ENCODE results near the gene ACACB. TPM values are rescaled to one million over a fixed set of nuclear protein-coding genes. Genes with fewer than 3 reads are reported as not detected.

Gene ACACB
- total and polyA plus RNA-seq, 8 donors: 12.5 to 21.3 (median 15.8) TPM

- Histone ChIP-seq H3K36me3 (peaks cover 0 to 18% of the 10 kb centered on the region in 2 donors), H3K9me3 (no peaks in the 10 kb centered on the region), H3K4me1 (peaks cover 3 to 34% of the 10 kb centered on the region in 2 donors), H3K4me3 (peak overlapping the region; percentile 76 to 97), H3K27ac (peak overlapping the region; percentile 76 to 81), H3K27me3 (no peaks in the 10 kb centered on the region)
- DNase-seq: peak in 3 of 4 donors; percentile 73 to 89 (median 87)
- no peak for TF ChIP-seq CTCF (IDR thresholded peaks at IDR 0.05)
- ATAC-seq: peak; percentile 64
- intact Hi-C loops (cut with DNase I): no loop called here
These were observed 18.2 kb upstream of the ACACB start for GRCh38 chr12:109098183-109098604.

GRCh38 chr12:109098651-109099050 is 17.7 kb upstream of the ACACB start:
- Histone ChIP-seq H3K27ac (peak overlapping the region; percentile 76 to 81), H3K27me3 (no peaks in the 10 kb centered on the region), H3K4me3 (peak overlapping the region; percentile 76 to 97), H3K36me3 (peaks cover 0 to 23% of the 10 kb centered on the region in 2 donors), H3K4me1 (peaks cover 3 to 32% of the 10 kb centered on the region in 2 donors), H3K9me3 (no peaks in the 10 kb centered on the region)
- peak; percentile 4 for ATAC-seq
- TF ChIP-seq CTCF (IDR thresholded peaks at IDR 0.05): no peak
- intact Hi-C loops (cut with DNase I): no loop called here
- DNase-seq: no peak

- intact Hi-C loops (cut with DNase I): no loop called here
- H3K9me3 ChIP-seq: no peaks in the 10 kb centered on the region
- H3K27me3 ChIP-seq: no peaks in the 10 kb centered on the region
- peaks cover 0 to 32% of the 10 kb centered on the region in 2 donors for H3K36me3 ChIP-seq
- no peak for TF ChIP-seq CTCF (IDR thresholded peaks at IDR 0.05)
- peaks cover 3 to 29% of the 10 kb centered on the region in 2 donors for H3K4me1 ChIP-seq
- ATAC-seq: no peak
- no peak overlapping the region for H3K27ac ChIP-seq
- no peak for DNase-seq
- H3K4me3 ChIP-seq: peak overlapping the region in 1 of 2 donors; percentile 76
These were observed 16.9 kb upstream of the ACACB start for GRCh38 chr12:109099431-109100020.

DNA sequence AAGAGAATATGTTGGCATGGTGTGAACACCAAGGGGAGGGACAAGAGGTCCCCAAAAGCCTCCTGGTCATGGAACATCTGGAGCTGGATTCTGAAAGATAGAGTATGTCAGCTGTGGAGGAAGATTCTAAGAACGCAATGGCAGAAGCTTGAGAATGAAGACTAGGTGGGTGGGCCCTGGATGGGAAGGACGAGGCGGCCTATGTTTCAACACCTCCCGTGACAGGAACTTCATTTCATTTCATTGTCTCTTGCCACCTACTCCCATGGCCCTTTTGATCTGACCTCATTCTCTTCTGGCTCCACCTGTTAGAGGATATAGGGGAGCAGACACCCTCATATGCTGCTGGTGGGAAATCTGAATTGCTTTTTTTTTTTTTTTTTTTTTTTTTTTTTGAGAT is 15.6 kb upstream of the ACACB start:
- Histone ChIP-seq H3K36me3 (peaks cover 0 to 44% of the 10 kb centered on the region in 2 donors), H3K9me3 (no peaks in the 10 kb centered on the region), H3K4me3 (no peak overlapping the region), H3K4me1 (peaks cover 3 to 29% of the 10 kb centered on the region in 2 donors), H3K27me3 (no peaks in the 10 kb centered on the region), H3K27ac (no peak overlapping the region)
- intact Hi-C loops (cut with DNase I): no loop called here
- no peak for TF ChIP-seq CTCF (IDR thresholded peaks at IDR 0.05)
- ATAC-seq (no peak), DNase-seq (no peak)

- Histone ChIP-seq H3K27me3 (no peaks in the 10 kb centered on the region), H3K4me3 (no peak overlapping the region), H3K9me3 (no peaks in the 10 kb centered on the region), H3K36me3 (peaks cover 0 to 55% of the 10 kb centered on the region in 2 donors), H3K27ac (no peak overlapping the region), H3K4me1 (peaks cover 2 to 23% of the 10 kb centered on the region in 2 donors)
- intact Hi-C loops (cut with DNase I): no loop called here
- ATAC-seq (no peak), DNase-seq (no peak)
- no peak for TF ChIP-seq CTCF (IDR thresholded peaks at IDR 0.05)
These were observed 13.9 kb upstream of the ACACB start for GRCh38 chr12:109102491-109102890.
